Pancreas (tissue), 10 donors: ENCODE results near the gene NSUN6. TPM values are rescaled to one million over a fixed set of nuclear protein-coding genes. Genes with fewer than 3 reads are reported as not detected.
"Not testable (repeated sequence)": the region's sequence is repeated elsewhere in the genome, so short reads cannot be mapped to it uniquely, and the experiment has no call there.

ENCODE experiments used
- ATAC-seq, 4 donors: fragments of 200-7000 bp; cut with Tn5 transposase; one replicate each; pipeline versions ENCODE4 v1.8.0 to v1.9.1; 2020; ENCODE audit warnings: mild to moderate bottlenecking in 4 of 4, moderate library complexity in 4 of 4
- DNase-seq, 6 donors: peaks; one replicate each; pipeline ENCODE4 v3.0.0-alpha.2; 2020
- FAIRE-seq: peaks from 2 replicates; lab custom pipeline; 2012; peaks lifted over from hg19 to GRCh38; lab: Jason Lieb, UNC
- H3K27ac ChIP-seq, 4 donors: fragments of 200-600 bp; sonication (generic); 1 replicate in 3 of 4; 2 replicates in 1 of 4; pipeline versions ENCODE4 v1.5.0 to v1.8.0; 2020
- H3K27me3 ChIP-seq, 4 donors: fragments of 200-600 bp; one replicate each; pipeline ENCODE4 v1.8.0; 2021
- H3K36me3 ChIP-seq, 3 donors: fragments of 200-600 bp; sonication (generic) in 1 of 3; one replicate each; pipeline versions ENCODE4 v1.5.0 to v1.8.0; 2020 to 2021
- H3K4me1 ChIP-seq, 3 donors: fragments of 200-600 bp; one replicate each; pipeline ENCODE4 v1.8.0; 2021
- H3K4me3 ChIP-seq, 4 donors: fragments of 200-600 bp; sonication (generic) in 2 of 4; one replicate each; pipeline versions ENCODE4 v1.5.0 to v1.8.0; 2020 to 2021
- H3K9me3 ChIP-seq, 4 donors: fragments of 200-600 bp; one replicate each; pipeline ENCODE4 v1.8.0; 2021
- CTCF ChIP-seq, 4 donors: fragments of 200-600 bp; sonication (generic) in 3 of 4; IDR thresholded peaks; one replicate each; pipeline versions ENCODE4 v1.5.0 to v1.8.0; 2021; ENCODE audit warnings: antibody characterized with exemption in 4 of 4
- WGBS, 2 donors: extraction: QIAGEN DNeasy Blood & Tissue Kit; methylation state at CpG; one replicate each; pipeline ENCODE4 v1.1.7; 2013; 5-methylcytosine and 5-hydroxymethylcytosine counted together
- intact Hi-C, 3 donors: fragments of 100-400 bp; cut with DNase I; formaldehyde crosslinking; loops; one replicate each; pipeline versions ENCODE4 v1.11.1 to v1.14.2; 2022
- polyA plus RNA-seq, 2 donors: library from polyadenylated mRNA; stranded (reverse); fragments of 200-250 nt; gene quantifications; one replicate each; pipeline ENCODE4 v1.2.3, GENCODE V29; 2013
- total RNA-seq, 6 donors: library from RNA; stranded (reverse); fragmentation: NEBNext Ultra II Directional in 4 of 6; extraction: Animal tissue kit (Norgen Biotek cat#: 25700) in 4 of 6; gene quantifications; one replicate each; pipeline versions ENCODE4 v1.2.1 to v1.2.4, GENCODE V29; 2021 to 2023
- donor health status: healthy with polysubstance abuse.
- donor health status: DM: no; HTN: no; CAD: no; lungs with moderate emphysema.
- donor health status: DM: no; HTN: no; CAD: no.
- donor health status: control.
- donor health status: control.
- donor health status: Bipolar disorder and iron deficiency.
- donor health status: DM: yes; HTN: yes; CAD: no.
- donor health status: DM: no; HTN: no; CAD: no.
- donor health status: DM: no; HTN: no; CAD: no.
- donor health status: DM: yes; HTN: yes; CAD: no.

Gene NSUN6
- total and polyA plus RNA-seq, 8 donors: 7.3 to 16.5 (median 8.5) TPM

- Histone ChIP-seq H3K36me3 (no peaks in the 10 kb centered on the region), H3K27ac (no peak overlapping the region), H3K4me3 (no peak overlapping the region), H3K27me3 (no peaks in the 10 kb centered on the region), H3K9me3 (peaks cover 0 to 4% (median 0%) of the 10 kb centered on the region in 4 donors), H3K4me1 (no peaks in the 10 kb centered on the region)
- TF ChIP-seq CTCF (IDR thresholded peaks at IDR 0.05): no peak
- DNase-seq (no peak), FAIRE-seq (no peak), ATAC-seq (no peak)
- intact Hi-C loops: no loop called here
- 93% methylated on average over 15 of the region's 15 CpGs for WGBS, 2 donors
These were observed 73.3 kb downstream of the NSUN6 start for GRCh38 chr10:18577823-18578685.

GRCh38 chr10:18576586-18576985, 74.8 kb downstream of the NSUN6 start:
- DNase-seq (no peak), ATAC-seq (no peak), FAIRE-seq (no peak)
- H3K9me3 ChIP-seq: peaks cover 0 to 4% (median 0%) of the 10 kb centered on the region in 4 donors
- H3K4me1 ChIP-seq: no peaks in the 10 kb centered on the region
- TF ChIP-seq CTCF (IDR thresholded peaks at IDR 0.05): no peak
- no peaks in the 10 kb centered on the region for H3K27me3 ChIP-seq
- WGBS, 2 donors: 98 to 99% methylated on average over 6 of the region's 6 CpGs
- no peaks in the 10 kb centered on the region for H3K36me3 ChIP-seq
- no peak overlapping the region for H3K27ac ChIP-seq
- intact Hi-C loops: no loop called here
- H3K4me3 ChIP-seq: no peak overlapping the region

- H3K36me3 ChIP-seq: no peaks in the 10 kb centered on the region
- DNase-seq (no peak), ATAC-seq (no peak), FAIRE-seq (no peak)
- H3K4me1 ChIP-seq: no peaks in the 10 kb centered on the region
- H3K9me3 ChIP-seq: no peaks in the 10 kb centered on the region
- WGBS, 2 donors: 86 to 91% methylated on average over 8 of the region's 8 CpGs
- no peaks in the 10 kb centered on the region for H3K27me3 ChIP-seq
- no peak overlapping the region for H3K4me3 ChIP-seq
- TF ChIP-seq CTCF (IDR thresholded peaks at IDR 0.05): no peak
- intact Hi-C loops: no loop called here
- no peak overlapping the region for H3K27ac ChIP-seq
These were observed 78.3 kb downstream of the NSUN6 start for GRCh38 chr10:18572959-18573561.

GRCh38 chr10:18571780-18572179, 79.6 kb downstream of the NSUN6 start:
- FAIRE-seq (no peak), DNase-seq (no peak), ATAC-seq (no peak)
- Histone ChIP-seq H3K4me3 (no peak overlapping the region), H3K27ac (no peak overlapping the region), H3K36me3 (no peaks in the 10 kb centered on the region), H3K9me3 (no peaks in the 10 kb centered on the region), H3K4me1 (no peaks in the 10 kb centered on the region), H3K27me3 (no peaks in the 10 kb centered on the region)
- TF ChIP-seq CTCF (IDR thresholded peaks at IDR 0.05): no peak
- 98 to 100% methylated on average over 1 of the region's 1 CpG for WGBS, 2 donors
- intact Hi-C loops: no loop called here

DNA sequence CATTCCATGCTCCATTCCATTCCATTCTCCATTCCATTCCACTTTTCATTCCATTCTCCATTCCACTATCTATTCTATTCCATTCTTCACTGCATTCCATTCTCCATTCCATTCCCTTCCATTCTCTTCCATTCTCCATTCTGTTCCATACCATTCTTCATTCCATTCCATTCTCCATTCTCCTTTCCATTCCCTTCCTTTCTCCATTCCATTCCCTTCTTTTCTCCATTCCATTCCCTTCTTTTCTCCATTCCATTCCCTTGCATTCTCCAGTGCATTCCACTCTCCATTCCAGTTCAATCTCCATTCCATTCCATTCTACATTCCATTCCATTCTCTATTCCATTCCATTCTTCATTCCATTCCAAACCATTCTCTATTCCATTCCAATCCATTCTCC, 80.3 kb downstream of the NSUN6 start:
- H3K4me1 ChIP-seq: no peaks in the 10 kb centered on the region
- ATAC-seq: no peak
- no peaks in the 10 kb centered on the region for H3K9me3 ChIP-seq
- DNase-seq: no peak
- no peaks in the 10 kb centered on the region for H3K36me3 ChIP-seq
- H3K4me3 ChIP-seq: no peak overlapping the region
- no peak for TF ChIP-seq CTCF (IDR thresholded peaks at IDR 0.05)
- FAIRE-seq: no peak
- intact Hi-C loops: no loop called here
- no peak overlapping the region for H3K27ac ChIP-seq
- H3K27me3 ChIP-seq: no peaks in the 10 kb centered on the region

DNA sequence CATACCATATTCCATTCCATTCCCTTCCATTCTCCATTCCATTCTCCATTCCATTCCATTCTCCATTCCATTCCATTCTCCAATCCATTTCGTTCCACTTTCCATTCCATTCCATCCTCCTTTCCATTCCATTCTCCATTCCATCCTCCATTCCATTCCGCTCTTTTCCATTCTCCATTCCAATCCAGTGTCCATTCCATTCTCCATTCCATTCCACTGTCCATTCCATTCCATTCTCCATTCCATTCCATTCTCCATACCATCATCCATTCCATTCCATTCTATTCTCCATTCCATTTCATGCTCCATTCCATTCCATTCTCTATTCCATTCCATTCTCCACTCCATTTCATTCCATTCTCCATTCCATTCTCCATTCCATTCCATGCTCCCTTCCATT, 81.0 kb downstream of the NSUN6 start:
- H3K27ac ChIP-seq, H3K27me3 ChIP-seq, DNase-seq, H3K36me3 ChIP-seq, intact Hi-C loops, H3K4me3 ChIP-seq, H3K9me3 ChIP-seq, ATAC-seq, H3K4me1 ChIP-seq, FAIRE-seq: not testable (repeated sequence)
- WGBS, 2 donors: 98 to 100% methylated on average over 2 of the region's 2 CpGs
